Upper lobe of left lung (tissue), 4 donors: Measurements from ENCODE around the gene GNG3.

Source experiments
- CTCF ChIP-seq, 6 experiments: fragments of 450-650 bp in 4 of 6; fragments of 200-600 bp in 2 of 6; sonication (generic) in 2 of 6; IDR thresholded peaks; one replicate each; pipeline ENCODE4 v1.5.1; 2016 to 2019; ENCODE audit warnings: antibody characterized with exemption in 6 of 6
- POLR2A ChIP-seq, 4 donors: fragments of 450-650 bp; IDR thresholded peaks; one replicate each; pipeline ENCODE4 v1.5.1; 2016 to 2017; ENCODE audit warnings: antibody characterized with exemption in 4 of 4, mild to moderate bottlenecking in 2 of 4
- POLR2AphosphoS5 ChIP-seq, 2 donors: sonication (generic); formaldehyde crosslinking; IDR thresholded peaks; one replicate each; pipeline ENCODE4 v1.5.1; 2017; ENCODE audit warnings: antibody characterized with exemption in 2 of 2

- no peak for TF ChIP-seq POLR2A (IDR thresholded peaks at IDR 0.05)
- TF ChIP-seq POLR2AphosphoS5 (IDR thresholded peaks at IDR 0.05) = no peak
- no peak for TF ChIP-seq CTCF (IDR thresholded peaks at IDR 0.05)
These were observed at the start of gene GNG3, which contains the start of gene BSCL2 for GRCh38 chr11:62707277-62707861.
